ENCODE results near the gene PPP1R14B. TPM values are rescaled to one million over a fixed set of nuclear protein-coding genes. Genes with fewer than 3 reads are reported as not detected.
A peak's percentile ranks its signal among the peaks of the same experiment; 100 is the strongest.

The PPP1R14B gene
- total and polyA plus RNA-seq, 4 donors = 110 to 146 (median 137) TPM

DNA sequence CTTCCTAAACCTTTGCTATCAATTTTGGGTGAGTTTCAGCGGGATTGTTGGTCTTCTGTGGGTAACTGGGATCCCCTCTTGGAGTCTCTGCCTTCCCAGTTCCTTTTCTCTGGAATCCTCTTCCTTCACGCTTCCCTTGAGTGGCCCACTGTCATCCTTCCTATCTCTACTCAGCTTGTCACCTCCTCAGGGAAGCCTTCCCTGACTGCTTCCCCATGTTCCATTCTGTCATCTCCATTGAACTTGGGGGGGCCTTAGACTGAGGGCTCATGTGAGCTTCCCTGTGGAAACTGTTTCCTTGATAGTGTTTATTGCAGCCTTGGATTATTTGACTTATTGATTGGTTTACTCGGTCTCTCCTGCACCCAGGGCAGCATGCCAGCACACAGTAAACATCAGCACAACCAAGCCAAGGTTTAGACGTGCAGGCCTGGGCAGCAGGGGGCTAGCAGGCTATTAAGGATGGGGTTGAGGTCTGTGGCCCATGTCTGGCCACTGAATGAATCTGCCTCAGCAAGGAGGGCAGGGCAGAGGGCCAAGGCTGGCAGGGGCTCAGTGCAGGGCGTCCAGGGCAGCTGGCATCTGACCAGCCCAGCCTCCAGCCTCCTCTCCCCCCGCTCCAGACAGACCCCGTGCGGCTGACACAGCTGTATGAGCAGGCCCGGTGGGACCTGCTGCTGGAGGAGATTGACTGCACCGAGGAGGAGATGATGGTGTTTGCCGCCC is 28.0 kb downstream of the PPP1R14B start:
- intact Hi-C loops (cut with DNase I) = no loop called here
- Histone ChIP-seq H3K4me3 (ENCODE audit: low read length in 2 of 2) (no peak overlapping the region), H3K4me1 (ENCODE audit: control insufficient read depth in 1 of 2, insufficient read depth in 2 of 2, low read length in 2 of 2) (no peaks in the 10 kb centered on the region), H3K27ac (ENCODE audit: low read depth in 1 of 2, low read length in 2 of 2) (no peak overlapping the region), H3K27me3 (ENCODE audit: control insufficient read depth in 1 of 2, insufficient read depth in 2 of 2, low read length in 1 of 2) (no peaks in the 10 kb centered on the region), H3K36me3 (ENCODE audit: control insufficient read depth in 1 of 2, insufficient read depth in 2 of 2, low read length in 1 of 2) (no peaks in the 10 kb centered on the region), H3K9me3 (ENCODE audit: control insufficient read depth, low read length) (no peaks in the 10 kb centered on the region)
- ATAC-seq (ENCODE audit: low FRiP score) (no peak), DNase-seq (peak in 1 of 2 donors; percentile 63)
- 44% methylated on average over 9 to 11 of the region's 11 CpGs for WGBS, 2 donors

DNA sequence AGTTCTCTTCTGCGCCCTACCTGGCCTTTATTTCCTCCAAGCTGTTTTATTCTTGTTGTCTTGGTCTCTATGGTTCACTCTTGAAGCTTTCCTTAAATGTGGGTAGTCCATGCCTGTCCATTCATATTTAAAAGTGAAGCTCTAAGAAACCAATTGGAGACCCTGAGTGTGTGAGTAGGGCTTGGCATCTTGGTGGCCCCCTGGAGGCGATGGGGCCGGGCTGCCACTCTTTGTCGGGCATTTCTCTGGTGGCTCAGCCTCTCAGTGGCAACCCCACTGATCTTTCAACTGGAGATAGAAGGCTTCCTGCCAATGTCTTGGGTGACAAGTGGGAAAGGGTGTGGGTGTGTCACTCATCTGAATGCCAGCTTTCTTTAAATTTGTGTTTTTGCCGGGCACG is 29.9 kb downstream of the PPP1R14B start:
- WGBS, 2 donors = 86% methylated on average over 6 of the region's 6 CpGs
- Histone ChIP-seq H3K27ac (ENCODE audit: low read depth in 1 of 2, low read length in 2 of 2) (no peak overlapping the region), H3K4me3 (ENCODE audit: low read length in 2 of 2) (no peak overlapping the region), H3K27me3 (ENCODE audit: control insufficient read depth in 1 of 2, insufficient read depth in 2 of 2, low read length in 1 of 2) (no peaks in the 10 kb centered on the region), H3K9me3 (ENCODE audit: control insufficient read depth, low read length) (no peaks in the 10 kb centered on the region), H3K4me1 (ENCODE audit: control insufficient read depth in 1 of 2, insufficient read depth in 2 of 2, low read length in 2 of 2) (no peaks in the 10 kb centered on the region), H3K36me3 (ENCODE audit: control insufficient read depth in 1 of 2, insufficient read depth in 2 of 2, low read length in 1 of 2) (no peaks in the 10 kb centered on the region)
- DNase-seq = no peak
- ATAC-seq (ENCODE audit: low FRiP score) = no peak
- intact Hi-C loops (cut with DNase I) = no loop called here

DNA sequence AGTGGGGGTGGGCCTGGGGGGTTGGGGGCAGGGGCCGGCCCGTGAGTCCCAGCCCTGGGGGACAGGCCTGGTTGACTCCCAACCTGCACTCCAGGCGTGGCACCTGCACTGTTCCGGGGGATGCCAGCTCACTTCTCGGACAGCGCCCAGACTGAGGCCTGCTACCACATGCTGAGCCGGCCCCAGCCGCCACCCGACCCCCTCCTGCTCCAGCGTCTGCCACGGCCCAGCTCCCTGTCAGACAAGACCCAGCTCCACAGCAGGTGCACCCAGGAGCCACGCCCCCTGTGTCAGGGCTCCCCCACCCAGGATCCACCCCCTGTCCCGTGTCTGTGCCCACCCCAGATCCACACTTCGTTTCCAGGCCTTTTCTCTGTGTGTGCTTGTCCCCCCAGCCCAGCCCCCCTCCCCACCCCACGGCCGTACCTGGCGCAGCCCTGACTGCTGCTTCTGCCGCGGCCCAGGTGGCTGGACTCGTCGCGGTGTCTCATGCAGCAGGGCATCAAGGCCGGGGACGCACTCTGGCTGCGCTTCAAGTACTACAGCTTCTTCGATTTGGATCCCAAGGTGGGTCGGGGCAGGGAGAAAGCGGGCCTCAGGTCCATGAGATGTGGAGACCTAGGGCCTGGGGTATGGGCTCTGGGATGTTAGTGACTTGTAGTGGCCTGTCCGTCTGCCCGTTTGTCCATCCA is 35.4 kb downstream of the PPP1R14B start:
- no peaks in the 10 kb centered on the region for H3K36me3 ChIP-seq (ENCODE audit: control insufficient read depth in 1 of 2, insufficient read depth in 2 of 2, low read length in 1 of 2)
- intact Hi-C loops (cut with DNase I) = no loop called here
- H3K9me3 ChIP-seq (ENCODE audit: control insufficient read depth, low read length) = no peaks in the 10 kb centered on the region
- no peaks in the 10 kb centered on the region for H3K4me1 ChIP-seq (ENCODE audit: control insufficient read depth in 1 of 2, insufficient read depth in 2 of 2, low read length in 2 of 2)
- H3K4me3 ChIP-seq (ENCODE audit: low read length in 2 of 2) = no peak overlapping the region
- H3K27me3 ChIP-seq (ENCODE audit: control insufficient read depth in 1 of 2, insufficient read depth in 2 of 2, low read length in 1 of 2) = no peaks in the 10 kb centered on the region
- WGBS, 2 donors = 90 to 92% methylated on average over 30 of the region's 30 CpGs
- DNase-seq = no peak
- ATAC-seq (ENCODE audit: low FRiP score) = no peak
- H3K27ac ChIP-seq (ENCODE audit: low read depth in 1 of 2, low read length in 2 of 2) = no peak overlapping the region

- no peak for ATAC-seq (ENCODE audit: low FRiP score)
- intact Hi-C loops (cut with DNase I) = no loop called here
- DNase-seq = no peak
- Histone ChIP-seq H3K27me3 (ENCODE audit: control insufficient read depth in 1 of 2, insufficient read depth in 2 of 2, low read length in 1 of 2) (no peaks in the 10 kb centered on the region), H3K27ac (ENCODE audit: low read depth in 1 of 2, low read length in 2 of 2) (no peak overlapping the region), H3K4me1 (ENCODE audit: control insufficient read depth in 1 of 2, insufficient read depth in 2 of 2, low read length in 2 of 2) (no peaks in the 10 kb centered on the region), H3K36me3 (ENCODE audit: control insufficient read depth in 1 of 2, insufficient read depth in 2 of 2, low read length in 1 of 2) (no peaks in the 10 kb centered on the region), H3K9me3 (ENCODE audit: control insufficient read depth, low read length) (no peaks in the 10 kb centered on the region), H3K4me3 (ENCODE audit: low read length in 2 of 2) (no peak overlapping the region)
- 94% methylated on average over 24 of the region's 24 CpGs for WGBS, 2 donors
Observed at GRCh38 chr11:64210301-64211020, 36.3 kb downstream of the PPP1R14B start.

GRCh38 chr11:64209563-64209843 is 37.2 kb downstream of the PPP1R14B start:
- WGBS, 2 donors = 85 to 89% methylated on average over 8 of the region's 8 CpGs
- Histone ChIP-seq H3K4me1 (ENCODE audit: control insufficient read depth in 1 of 2, insufficient read depth in 2 of 2, low read length in 2 of 2) (no peaks in the 10 kb centered on the region), H3K4me3 (ENCODE audit: low read length in 2 of 2) (no peak overlapping the region), H3K9me3 (ENCODE audit: control insufficient read depth, low read length) (no peaks in the 10 kb centered on the region), H3K36me3 (ENCODE audit: control insufficient read depth in 1 of 2, insufficient read depth in 2 of 2, low read length in 1 of 2) (no peaks in the 10 kb centered on the region), H3K27ac (ENCODE audit: low read depth in 1 of 2, low read length in 2 of 2) (no peak overlapping the region), H3K27me3 (ENCODE audit: control insufficient read depth in 1 of 2, insufficient read depth in 2 of 2, low read length in 1 of 2) (no peaks in the 10 kb centered on the region)
- DNase-seq (no peak), ATAC-seq (ENCODE audit: low FRiP score) (no peak)
- intact Hi-C loops (cut with DNase I) = no loop called here

DNA sequence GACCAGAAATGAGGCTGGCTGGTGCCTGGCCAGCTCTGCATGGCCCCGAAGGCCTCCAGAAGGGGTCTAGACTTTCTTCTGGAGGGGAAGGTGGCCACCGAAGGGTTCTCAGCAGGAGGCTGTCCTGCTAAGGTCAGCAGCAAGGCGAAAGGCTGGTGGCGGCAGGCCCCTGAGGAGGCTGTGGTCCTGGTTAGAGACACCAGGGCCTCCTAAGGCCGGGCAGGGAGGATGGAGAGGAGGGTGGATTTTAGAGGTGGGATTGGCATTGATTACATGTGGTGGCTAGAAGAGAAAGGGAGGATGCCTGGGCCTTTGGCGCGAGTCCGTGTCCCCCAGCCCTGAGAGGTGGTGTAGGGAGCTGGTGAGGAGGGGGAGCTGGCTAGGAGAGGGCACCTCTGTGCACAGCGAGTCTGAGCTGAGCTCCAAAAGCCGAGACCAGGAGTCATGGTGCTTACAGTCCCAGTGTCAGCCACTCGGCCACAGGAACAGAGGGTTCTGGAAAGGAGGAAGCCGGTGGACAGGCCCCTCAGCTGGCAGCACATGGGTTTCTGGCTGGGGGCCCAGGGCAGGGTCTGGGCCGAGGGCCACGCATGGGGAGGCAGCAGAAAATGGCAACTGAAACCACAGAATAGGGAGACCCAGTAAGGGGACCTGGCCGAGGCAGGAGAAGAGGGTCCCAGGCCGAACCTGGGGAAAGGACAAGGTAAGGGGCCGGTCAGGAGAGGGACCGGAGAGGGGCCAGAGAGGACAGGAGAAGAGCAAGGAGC is 37.8 kb downstream of the PPP1R14B start:
- 69 to 73% methylated on average over 18 of the region's 18 CpGs for WGBS, 2 donors
- Histone ChIP-seq H3K4me1 (ENCODE audit: control insufficient read depth in 1 of 2, insufficient read depth in 2 of 2, low read length in 2 of 2) (no peaks in the 10 kb centered on the region), H3K27me3 (ENCODE audit: control insufficient read depth in 1 of 2, insufficient read depth in 2 of 2, low read length in 1 of 2) (no peaks in the 10 kb centered on the region), H3K9me3 (ENCODE audit: control insufficient read depth, low read length) (no peaks in the 10 kb centered on the region), H3K4me3 (ENCODE audit: low read length in 2 of 2) (no peak overlapping the region), H3K27ac (ENCODE audit: low read depth in 1 of 2, low read length in 2 of 2) (no peak overlapping the region), H3K36me3 (ENCODE audit: control insufficient read depth in 1 of 2, insufficient read depth in 2 of 2, low read length in 1 of 2) (no peaks in the 10 kb centered on the region)
- no peak for ATAC-seq (ENCODE audit: low FRiP score)
- intact Hi-C loops (cut with DNase I) = no loop called here
- no peak for DNase-seq

DNA sequence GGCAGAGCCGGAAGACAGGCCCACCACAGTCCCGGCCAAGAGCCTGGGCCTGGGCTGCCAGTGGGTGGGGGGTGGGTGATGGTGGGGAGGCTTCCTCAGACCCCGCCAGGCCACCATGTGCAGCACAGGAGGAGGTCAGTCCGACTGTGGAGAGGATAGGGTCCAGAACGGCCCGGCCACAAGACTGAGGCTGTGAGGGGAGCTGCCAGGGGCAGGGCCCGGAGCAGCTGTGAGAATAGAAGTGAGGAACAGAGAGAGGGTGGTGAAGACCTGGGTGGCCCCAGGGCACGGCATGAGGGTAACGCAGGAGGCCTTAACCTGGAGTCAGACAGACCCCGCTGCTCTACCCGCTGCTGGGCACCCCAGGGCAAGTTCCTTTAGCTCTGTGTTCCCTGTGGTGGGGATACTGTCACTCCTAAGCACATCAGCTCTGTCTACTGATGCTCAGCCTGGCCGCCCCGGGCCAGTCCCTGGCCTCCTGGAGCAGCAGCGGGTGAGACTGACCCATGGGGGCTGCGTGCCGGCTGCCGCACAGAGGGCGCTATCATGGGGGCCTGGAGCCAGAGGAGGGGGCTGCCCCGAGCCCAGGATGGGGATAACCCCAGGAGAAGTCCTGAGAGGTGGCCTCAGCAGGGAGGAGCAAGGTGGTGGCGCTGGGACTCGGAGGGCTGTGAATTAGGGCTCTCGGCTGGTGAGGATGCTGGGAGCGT is 38.5 kb downstream of the PPP1R14B start:
- H3K4me3 ChIP-seq (ENCODE audit: low read length in 2 of 2) = no peak overlapping the region
- no peaks in the 10 kb centered on the region for H3K27me3 ChIP-seq (ENCODE audit: control insufficient read depth in 1 of 2, insufficient read depth in 2 of 2, low read length in 1 of 2)
- ATAC-seq (ENCODE audit: low FRiP score) (no peak), DNase-seq (no peak)
- no peaks in the 10 kb centered on the region for H3K4me1 ChIP-seq (ENCODE audit: control insufficient read depth in 1 of 2, insufficient read depth in 2 of 2, low read length in 2 of 2)
- H3K9me3 ChIP-seq (ENCODE audit: control insufficient read depth, low read length) = no peaks in the 10 kb centered on the region
- no peak overlapping the region for H3K27ac ChIP-seq (ENCODE audit: low read depth in 1 of 2, low read length in 2 of 2)
- WGBS, 2 donors = 85 to 86% methylated on average over 21 to 23 of the region's 23 CpGs
- intact Hi-C loops (cut with DNase I) = no loop called here
- H3K36me3 ChIP-seq (ENCODE audit: control insufficient read depth in 1 of 2, insufficient read depth in 2 of 2, low read length in 1 of 2) = peaks cover 0 to 2% of the 10 kb centered on the region in 2 donors
